Kidney tubule cell (primary cell): ENCODE results near the gene KRT40.

ENCODE experiments used
- DNase-seq: peaks from one replicate; pipeline ENCODE4 v3.0.0-alpha.2; 2018; ENCODE audit warnings: low spot score

Gene KRT40

DNA sequence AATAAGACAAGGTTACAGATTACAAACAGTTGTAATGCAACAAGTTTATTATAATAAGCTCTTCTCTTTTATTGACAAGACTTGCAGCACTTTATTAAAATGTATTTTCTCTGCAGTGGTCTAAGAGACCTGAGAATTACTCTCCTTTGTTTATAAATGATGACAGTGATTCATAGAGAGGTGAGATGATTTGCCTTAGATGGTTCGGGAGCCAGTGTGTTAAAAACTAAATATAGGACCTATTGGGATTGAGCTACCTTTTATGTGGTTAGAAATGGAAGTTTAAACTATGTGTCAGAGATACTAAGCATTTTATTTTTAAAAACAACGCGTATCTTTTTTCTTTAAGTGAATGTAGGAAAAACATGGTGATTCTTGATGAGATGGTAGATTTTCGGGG lies 12.7 kb upstream of the KRT40 start:
- no peak for DNase-seq

DNA sequence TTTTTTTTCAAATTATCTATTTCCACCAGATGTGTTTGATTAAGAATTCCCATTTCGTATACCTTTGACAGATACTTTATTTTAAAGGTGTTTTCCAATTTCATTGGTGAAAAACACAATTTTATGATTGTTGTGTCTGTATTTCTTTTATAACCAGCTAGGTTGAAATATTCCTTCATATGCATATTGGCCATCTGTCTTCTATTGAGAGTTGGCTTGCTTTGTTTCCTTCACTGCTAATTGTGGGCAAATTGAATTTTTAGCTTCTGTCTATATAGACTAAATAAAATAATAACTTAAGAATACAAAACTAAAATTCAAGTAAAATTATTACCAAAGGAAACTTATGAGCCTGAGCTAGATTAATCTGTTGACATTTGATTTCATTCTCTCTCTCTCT lies 11.0 kb upstream of the KRT40 start:
- DNase-seq = no peak

DNA sequence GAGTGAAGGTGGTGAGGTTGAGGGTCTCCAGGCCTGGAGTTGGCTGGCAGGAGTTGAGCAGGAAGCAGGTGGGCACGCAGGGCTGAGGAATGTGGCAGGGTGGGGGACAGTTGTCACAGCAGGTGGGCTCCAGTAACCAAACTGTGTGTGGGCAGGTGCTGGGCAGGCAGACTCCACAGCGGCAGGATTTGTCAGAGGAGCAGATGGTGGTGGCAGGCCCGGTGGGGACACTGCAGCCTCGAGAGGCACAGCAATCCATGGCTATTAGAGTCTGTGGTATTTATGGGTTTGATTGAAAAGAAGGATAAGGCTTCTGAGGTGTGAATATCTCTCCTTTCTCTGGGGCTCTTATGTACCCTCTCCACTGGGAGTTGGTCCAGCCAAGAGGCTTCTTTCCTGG lies 9.7 kb upstream of the KRT40 start, which contains the start of gene KRTAP3-3:
KRTAP3-3 (minus strand) TSS at position 326 of the 400 bp plus-strand sequence; CDS start at position 259, 67 bp downstream.
- DNase-seq = no peak

DNA sequence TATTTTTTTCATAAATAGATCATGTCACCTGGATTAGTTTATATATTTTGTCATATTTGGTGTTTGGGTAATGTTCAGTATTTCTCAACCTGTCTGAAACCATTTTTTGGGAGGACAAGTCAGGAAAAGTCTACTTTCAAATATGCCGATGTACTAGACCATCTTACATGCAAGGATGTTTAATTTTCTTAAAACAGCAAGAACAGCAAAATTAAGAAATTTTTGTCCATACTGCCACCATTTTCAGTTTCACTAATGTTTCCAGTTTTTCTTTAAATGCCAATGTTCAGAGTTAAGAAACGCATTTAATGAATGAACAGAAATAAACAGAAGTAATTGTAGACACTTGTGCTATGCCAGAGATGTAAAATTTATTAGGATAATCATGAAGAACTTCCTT lies 9.0 kb upstream of the KRT40 start:
- no peak for DNase-seq

DNA sequence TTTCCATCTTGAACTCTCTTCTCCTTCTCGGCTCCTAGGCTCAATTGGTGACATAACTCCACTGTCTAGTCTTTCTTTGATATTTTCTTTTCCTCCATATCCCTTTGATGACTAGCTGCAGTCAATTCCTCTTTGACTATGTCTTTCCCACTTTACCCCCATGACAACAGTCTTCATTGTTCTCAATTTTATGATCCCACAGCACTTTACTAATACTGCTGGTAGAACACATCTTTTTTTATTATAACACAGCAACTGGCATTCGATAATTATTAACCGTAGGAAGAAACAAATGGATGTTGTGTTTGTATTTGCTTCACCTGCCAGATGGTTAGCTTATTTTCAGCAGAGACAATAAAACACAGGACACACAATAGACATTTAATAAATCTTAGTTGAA lies 8.5 kb upstream of the KRT40 start:
- no peak for DNase-seq

DNA sequence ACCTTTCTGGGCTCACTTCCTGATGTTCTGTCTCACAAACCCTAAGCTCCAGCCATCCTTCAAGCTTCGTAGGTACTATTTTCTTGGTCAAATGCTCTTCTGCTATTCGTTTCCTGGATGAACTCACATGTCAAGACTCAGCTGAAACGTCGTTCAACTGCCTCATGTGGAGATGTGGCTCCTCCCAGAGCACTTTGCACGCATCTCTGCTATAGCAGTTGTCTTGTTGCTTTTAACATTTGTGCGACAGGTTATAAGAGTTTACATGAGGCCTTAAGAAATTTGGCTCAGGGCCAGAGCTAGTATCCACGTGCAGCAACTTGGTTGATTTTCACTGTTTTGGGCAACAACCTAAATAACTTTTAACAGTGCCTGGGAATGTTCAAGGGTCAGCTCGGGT lies 2.8 kb upstream of the KRT40 start:
- DNase-seq = peak; percentile 35

DNA sequence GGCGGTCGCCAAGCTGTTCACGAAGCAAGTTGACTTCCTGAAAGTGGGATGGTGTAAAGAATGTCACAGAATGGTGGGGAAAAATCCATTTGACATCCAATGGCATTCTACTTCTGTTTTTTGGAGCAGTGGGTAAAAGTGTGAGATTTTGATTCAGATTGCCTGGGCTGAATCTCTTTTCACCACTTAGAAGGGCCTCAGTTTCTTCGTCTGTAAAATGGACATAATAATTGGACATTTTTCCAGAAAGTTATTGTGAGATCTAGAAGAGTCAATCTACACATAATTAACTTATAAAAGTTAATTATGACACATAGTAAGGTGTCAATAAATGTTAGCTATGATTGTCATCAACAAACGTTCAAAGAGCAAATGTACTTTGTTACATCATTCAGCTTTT lies 3.0 kb downstream of the KRT40 start:
- no peak for DNase-seq

DNA sequence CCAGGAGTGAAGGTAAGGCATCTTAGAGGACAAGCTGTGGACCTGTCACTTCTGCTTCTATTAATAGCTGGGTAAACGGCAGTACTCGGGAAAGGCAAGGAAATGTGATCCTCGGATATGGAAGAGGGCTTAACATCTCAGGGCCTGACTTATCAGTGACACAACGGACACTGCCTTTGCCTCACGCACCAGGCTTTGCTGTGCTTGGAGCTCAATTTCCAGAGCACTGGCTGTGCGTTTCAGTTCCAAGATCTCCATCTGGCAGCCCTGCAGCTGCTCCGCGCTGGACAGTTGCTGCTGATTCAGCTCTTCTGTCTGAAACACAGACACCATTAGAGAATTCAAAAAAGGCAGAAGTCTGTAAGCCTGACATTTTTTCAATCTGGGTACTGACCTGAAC lies 3.5 kb downstream of the KRT40 start:
- DNase-seq = no peak

DNA sequence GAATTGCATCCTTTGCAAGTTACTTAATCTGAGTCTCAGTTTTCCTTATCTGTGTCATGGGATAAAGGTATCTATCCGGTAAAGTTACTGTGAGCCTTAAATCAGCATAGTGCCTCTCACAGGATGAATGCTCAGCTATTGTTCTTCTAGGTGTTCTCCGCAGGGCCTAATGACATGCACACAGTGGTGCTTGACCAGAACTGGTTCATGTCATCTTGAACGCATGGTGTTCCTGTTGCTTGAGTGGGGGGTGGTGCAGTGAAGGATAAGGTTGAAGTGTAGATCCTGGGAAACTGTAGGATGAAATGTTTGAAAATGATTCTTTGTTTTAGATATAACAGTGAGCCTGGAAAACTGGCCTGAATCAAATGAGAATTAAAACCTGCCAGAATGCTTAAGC lies 4.0 kb downstream of the KRT40 start:
- no peak for DNase-seq

DNA sequence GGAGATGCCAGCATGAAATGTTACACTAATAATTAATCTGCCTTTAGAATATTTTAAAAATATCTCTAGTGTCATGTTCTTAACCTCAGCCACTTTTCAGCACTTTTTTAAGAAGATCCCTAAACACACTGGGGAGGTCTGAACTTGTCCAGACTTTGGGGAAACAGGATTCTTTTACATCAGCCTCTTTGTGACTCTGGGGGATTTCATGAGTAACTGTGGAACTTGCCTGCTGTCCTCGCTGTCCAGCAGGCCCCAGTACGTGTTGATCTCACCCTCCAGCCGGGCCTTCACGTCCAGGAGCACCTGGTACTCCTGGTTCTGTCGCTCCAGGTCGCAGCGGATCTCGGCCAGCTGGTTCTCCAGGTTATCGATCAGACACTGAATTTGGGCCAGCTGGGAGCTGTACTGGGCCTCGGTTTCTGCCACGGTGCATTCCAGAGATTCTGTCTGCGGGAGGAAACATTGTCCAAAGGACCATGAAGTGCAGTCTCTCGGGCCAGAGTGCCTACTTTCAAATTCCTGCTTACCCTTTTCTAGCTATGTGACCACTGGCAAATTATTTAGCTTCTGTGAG lies 5.5 kb downstream of the KRT40 start:
- DNase-seq = no peak

DNA sequence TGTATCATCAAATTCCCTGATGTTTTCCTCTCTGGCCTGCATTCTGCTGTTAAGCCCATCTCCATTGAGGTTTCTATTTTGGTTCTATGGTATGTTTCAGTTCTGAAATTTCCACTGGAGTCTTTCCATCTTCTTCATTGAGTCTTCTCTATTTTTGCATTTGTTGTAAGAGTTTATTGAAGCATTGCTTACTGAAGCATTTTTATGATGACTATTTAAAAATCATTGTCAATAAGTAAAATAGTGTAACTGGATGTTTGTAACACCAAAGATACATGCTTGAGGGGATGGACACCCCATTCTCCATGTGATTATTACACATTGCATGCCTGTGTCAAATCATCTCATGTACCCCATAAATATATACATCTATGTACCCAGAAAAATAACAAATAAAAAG lies 8.6 kb downstream of the KRT40 start:
- no peak for DNase-seq

DNA sequence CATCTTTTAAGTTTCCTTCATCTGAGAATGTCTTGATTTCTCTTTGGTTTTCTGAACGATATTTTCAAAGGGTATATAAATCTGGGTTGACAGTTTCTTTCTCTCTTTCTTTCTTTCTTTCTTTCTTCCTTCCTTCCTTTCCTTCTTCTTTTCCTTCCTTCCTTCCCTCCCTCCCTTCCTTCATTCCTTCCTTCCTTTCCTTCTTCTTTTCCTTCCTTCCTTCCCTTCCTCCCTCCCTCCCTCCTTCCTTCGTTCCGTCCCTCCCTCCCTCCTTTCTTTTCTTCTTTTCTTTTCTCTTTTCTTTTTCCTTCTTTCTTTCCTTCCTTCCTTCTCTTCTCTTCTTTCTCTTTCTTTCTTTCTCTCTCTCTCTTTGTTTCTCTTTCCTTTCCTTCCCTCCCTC lies 9.8 kb downstream of the KRT40 start:
- no peak for DNase-seq

DNA sequence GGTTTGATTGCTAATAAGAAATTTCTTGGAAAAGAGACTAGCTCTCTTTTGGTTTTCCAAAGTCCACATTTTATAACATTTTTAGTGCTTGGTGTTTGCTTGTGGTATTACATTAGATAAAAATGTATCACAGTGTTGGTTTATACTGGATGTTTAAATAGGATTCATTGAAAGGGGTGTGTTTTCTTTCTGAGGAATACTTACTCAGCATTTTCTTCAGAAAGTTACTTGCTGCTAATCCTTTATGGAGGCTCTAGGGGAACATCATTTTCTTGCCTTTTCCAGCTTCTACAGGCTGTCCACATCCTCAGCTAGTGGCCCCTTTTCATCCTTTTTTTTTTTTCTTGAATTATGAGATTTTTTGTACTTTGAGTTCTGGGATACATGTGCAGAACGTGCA lies 16.5 kb downstream of the KRT40 start:
- no peak for DNase-seq

DNA sequence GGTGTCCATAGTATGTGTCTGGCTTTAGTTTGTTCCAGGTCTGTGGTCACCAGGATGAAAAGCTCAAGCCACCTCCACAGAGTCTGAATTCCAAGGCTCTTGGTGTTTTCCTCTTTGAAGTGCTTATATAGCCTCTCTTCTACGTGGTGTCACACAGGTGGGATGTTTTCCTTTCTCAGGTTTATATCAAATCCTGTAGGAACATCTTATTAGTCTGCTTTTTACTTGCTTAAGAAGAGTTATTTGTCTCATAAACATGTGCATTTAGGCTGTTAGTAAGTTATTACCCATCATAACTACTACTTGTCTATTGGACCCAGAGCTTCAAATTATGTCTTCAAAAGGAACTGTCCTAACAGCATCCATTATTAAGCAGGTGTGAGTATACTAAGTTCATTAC lies 17.3 kb downstream of the KRT40 start, which contains the start of gene KRT39:
KRT39 (minus strand) TSS at position 101 of the 400 bp plus-strand sequence; CDS start at position 9, 92 bp downstream.
- no peak for DNase-seq

DNA sequence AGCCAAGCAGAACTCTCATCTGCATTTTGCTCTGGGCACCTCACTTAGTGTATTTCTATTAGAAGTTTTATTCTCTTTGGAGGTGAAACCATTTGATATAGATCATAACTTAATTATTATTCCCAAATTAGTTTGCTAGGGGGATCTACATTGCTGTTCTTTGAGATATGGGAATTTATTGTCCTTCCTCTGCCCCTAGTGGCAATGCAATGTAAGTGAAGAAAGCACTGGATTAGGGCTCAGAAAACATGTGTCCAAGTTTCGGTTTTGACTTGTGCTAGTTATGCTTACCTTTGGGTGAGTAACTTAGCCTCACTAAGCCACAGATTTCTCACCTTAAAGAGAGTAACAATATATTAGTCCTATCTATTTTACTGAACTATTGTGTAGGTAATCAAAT lies 20.3 kb downstream of the KRT40 start:
- peak; percentile 64 for DNase-seq

DNA sequence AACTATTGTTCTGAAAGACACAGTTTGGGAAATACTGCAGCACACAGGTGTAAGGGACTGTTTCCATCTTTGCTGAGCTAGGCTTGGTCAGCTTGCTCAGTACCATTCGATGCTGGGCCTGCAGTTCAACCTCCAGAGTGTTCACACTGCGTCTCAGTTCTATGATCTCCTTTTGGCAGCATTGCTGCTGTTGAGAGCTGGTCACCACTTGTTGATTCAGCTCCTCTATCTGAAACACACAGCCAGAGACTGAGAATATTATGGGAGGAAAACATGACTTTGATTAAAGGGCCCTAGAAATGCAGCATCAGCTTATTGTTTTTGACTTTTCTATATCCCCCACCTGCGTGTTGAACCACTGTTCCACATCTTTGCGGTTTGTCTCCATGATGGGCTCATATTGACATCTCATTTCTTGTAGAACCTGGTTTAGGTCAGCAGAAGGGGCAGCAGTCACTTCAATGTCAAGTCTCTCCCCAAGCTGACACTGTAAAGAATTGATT lies 22.0 kb downstream of the KRT40 start:
- DNase-seq = no peak

DNA sequence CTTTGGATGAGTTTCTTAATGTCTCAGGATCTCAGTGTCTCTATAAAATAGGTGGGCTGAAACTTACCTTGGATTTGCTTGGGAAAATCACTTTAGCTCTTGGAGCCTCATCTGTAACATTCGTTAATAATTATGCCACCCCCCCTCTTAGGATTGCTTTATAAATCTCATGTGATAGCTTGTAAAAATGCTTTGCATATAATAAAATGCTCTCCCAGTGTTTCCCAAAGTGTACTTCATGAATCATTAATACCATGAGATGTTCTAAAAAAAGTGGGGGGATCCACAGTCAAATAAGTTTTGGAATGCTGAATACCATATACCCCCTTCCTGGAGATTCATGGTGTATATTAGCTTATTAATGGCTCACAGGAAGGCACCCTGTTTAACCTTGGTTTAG lies 22.5 kb downstream of the KRT40 start:
- DNase-seq = no peak

DNA sequence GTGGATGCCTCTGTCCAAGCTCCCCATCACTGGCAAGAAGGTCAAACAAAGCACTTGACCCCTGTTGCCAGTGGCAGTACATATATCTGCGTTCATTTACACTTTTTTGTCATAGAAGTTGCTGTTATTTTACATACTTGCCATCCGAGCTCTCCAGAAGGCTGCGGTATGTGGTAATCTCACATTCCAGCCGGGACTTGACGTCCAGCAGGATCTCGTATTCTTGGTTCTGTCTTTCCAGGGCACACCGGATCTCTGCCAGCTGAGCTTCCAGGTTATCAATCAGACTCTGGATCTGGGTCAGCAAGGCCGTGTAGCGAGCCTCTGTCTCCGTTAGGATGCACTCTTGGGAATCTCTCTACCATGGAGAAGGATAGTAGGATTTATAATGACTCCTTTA lies 24.0 kb downstream of the KRT40 start:
- no peak for DNase-seq

DNA sequence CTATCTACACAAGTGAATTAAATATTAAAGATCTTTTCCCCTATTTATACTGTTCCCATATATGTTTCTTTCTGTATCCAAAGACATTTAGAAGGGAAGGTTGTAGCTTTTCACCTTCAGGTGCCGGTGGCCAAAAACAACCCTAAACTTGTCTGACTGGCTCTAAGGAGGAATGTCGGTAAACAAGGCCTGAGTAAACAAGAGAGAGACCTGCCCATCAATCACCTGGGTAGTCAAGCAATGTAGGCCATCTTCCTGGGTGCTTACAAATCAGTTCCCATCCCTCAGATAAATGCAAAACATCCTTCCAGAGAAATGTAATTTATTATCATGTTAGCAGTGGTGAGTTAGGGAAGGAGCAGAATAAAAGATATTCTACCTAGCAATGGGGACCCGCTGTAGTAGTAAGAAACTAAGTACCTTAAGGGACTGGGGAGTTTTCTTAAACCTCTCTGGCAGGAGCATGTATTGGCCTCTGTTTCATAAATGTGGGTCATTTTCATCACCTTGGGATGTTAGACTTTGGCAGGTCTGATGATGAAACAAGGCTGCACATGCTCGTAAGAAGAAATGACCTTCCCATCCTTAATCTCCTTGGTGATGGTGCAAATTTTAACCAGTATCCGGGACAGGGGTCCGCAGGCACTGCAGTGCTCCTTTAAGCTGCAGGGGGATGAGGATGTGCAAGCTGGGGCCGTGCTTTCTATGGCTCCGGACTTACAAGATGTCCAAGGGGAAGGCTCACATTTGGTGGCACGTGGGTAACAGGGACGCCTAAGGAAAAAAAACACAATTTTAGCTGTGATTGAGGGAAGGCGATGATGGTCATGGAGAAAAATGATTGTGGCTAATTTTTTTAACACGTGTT lies 25.8 kb downstream of the KRT40 start:
- peak; percentile 58 for DNase-seq

DNA sequence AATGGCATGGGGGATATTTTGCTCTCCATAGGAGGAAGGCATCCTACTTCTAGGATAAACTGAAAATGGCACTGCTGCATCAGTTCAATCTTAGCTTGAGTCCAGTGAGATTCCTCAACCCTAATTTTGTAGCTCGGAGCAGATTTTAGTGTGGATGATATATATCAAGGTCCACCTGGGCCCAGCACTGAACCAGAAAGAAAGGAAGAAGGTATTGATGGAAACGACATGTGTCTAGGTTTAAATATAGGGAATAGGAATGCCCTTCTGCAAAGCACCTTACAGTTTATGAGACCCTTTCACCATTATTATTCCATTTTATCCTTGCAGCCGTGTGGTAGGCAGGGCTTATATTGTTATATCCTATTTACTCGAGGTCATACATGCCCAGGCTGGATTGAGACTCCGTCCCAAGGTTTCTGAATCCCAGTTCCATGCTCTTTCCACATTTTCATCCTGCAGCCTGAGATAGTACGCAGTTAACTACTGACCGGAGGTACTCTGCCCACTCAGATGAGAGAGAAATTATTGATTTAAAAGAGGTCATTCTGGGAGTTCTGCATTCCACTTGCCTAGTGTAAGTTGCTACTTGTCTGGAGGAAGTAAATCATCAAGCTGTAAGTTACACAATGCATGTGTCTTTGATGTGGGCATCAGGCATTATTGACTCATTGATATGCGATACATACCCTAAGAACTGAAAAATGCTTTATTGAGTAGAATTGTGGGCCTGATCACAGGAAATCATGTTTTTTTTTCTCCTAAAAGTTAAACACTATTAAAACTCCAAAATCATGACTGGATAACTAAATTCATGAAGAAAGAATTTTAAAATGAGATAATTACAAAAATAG lies 27.5 kb downstream of the KRT40 start:
- DNase-seq = peak; percentile 97

DNA sequence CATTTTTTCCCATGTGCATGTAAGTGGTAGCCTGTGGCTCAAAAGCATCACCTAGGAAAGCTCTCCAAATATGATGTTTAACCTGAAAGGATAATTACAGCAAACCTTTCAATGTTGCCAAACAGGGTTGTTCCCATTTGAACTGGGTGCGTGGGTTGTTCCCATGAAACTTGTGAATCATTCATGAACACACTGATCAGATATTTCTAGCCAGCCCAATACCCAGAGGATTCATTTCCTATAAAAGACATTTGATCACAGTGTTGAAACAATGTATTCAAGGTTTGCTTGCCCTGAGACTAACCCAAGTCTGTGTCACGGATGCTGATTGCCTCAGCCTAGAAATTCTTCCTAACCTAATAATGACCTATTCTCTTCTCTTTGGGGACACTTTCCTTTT lies 30.2 kb downstream of the KRT40 start:
- DNase-seq = peak; percentile 96

DNA sequence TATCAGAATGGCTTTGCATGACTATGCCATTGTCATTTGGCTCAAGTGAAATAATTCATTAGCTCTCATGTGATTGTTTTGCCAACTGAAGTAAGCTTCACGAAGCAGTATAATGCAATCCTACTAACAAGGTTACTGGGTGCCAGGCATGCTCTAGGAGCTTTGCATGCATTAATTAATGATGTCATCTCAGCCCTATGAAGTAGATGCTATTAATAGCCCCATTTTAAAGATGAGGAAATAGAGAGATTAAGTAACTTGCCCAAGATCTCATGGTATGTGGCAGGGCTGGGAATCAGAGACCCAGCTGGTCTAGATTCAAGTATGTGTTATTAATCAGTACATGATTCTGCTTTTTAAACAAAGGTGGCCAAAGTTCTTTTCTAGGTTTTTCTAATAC lies 31.5 kb downstream of the KRT40 start:
- peak; percentile 96 for DNase-seq

DNA sequence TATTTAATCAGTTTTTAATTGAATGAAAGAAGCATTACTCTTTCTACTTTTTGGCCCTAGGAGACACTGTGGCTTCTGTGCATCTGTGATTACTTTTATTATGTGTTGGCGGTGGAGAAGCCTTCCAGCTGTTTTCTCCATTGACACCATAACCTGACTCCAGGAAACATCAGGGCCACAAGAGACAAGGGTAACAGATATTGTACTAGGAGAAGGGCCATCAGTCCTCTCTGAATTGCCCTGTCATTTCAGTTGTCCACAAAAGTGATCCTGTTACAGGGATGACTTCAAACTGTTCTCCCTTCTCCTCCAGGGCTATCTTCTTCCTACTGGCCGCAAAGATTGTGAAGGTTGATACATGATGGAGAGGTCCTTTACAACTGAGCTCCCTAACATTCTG lies 32.0 kb downstream of the KRT40 start:
- DNase-seq = no peak
